ENCODE measurements around the gene UPK1B. TPM values are rescaled to one million over a fixed set of nuclear protein-coding genes. Genes with fewer than 3 reads are reported as not detected.

The UPK1B gene
- total RNA-seq, 1 experiment from 2014 or later = 26.9 TPM

DNA sequence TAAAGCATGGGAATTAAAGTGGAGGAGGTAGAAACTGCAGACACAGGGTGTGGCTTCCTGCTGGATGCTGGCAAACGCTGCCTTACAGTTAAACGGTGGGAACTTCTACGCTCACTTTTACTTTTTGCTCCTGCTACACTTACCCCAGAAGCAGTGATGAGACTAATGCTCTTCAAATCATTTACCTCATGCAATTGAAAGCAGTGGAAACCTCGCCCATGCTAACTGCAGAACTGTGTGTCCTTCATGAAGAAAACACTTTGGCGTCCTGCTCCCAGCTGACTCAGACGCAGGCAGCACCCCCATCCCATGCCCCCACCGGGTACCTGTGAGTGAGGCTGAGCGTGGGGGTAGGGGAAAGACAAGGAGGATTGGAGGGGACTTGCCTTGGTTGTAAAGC is 31.8 kb downstream of the UPK1B start:
- TF ChIP-seq, protein P1, sequence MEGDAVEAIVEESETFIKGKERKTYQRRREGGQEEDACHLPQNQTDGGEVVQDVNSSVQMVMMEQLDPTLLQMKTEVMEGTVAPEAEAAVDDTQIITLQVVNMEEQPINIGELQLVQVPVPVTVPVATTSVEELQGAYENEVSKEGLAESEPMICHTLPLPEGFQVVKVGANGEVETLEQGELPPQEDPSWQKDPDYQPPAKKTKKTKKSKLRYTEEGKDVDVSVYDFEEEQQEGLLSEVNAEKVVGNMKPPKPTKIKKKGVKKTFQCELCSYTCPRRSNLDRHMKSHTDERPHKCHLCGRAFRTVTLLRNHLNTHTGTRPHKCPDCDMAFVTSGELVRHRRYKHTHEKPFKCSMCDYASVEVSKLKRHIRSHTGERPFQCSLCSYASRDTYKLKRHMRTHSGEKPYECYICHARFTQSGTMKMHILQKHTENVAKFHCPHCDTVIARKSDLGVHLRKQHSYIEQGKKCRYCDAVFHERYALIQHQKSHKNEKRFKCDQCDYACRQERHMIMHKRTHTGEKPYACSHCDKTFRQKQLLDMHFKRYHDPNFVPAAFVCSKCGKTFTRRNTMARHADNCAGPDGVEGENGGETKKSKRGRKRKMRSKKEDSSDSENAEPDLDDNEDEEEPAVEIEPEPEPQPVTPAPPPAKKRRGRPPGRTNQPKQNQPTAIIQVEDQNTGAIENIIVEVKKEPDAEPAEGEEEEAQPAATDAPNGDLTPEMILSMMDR (IDR thresholded peaks at IDR 0.05; ENCODE audit: unreplicated experiment) = no peak
- Mint-ChIP-seq H3K27ac (ENCODE audit: unreplicated experiment) (peak overlapping the region; percentile 17), H3K4me1 (ENCODE audit: low read depth, unreplicated experiment) (peaks cover 50% of the 10 kb centered on the region), H3K4me3 (ENCODE audit: low read depth, unreplicated experiment) (no peak overlapping the region), H3K36me3 (ENCODE audit: insufficient read depth, unreplicated experiment) (peaks cover 18% of the 10 kb centered on the region), H3K9me3 (ENCODE audit: low read depth, unreplicated experiment) (no peaks in the 10 kb centered on the region), H3K27me3 (ENCODE audit: unreplicated experiment) (no peaks in the 10 kb centered on the region)
- intact Hi-C loops (cut with micrococcal nuclease; ENCODE audit: unreplicated experiment) = no loop called here
- CTCF ChIA-PET = no interaction called here
- DNase-seq = no peak
- no TSS peak for BruUV-seq (replicated peaks)

DNA sequence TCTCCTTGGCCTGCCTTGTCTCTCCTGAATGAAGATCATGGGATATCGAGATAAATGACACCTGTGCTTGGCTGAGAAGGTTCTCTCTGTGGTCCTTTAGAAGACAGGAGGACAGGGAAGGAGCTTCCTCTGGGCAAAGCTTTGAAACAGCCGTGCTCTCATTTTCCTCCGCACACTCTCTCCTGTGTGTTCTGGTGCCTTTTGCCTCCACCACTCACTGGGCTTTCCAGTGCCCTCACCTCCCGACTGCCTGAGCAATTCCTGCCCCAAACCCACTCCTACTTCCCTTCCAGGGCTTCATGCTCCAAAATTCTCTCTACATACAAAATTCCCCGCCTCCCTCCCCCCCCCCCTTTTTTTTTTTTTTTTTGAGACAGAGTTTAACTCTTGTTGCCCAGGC is 32.3 kb downstream of the UPK1B start:
- BruUV-seq (replicated peaks) = no TSS peak
- CTCF ChIA-PET = no interaction called here
- TF ChIP-seq, protein P1 (IDR thresholded peaks at IDR 0.05; ENCODE audit: unreplicated experiment) = no peak
- H3K9me3 Mint-ChIP-seq (ENCODE audit: low read depth, unreplicated experiment) = no peaks in the 10 kb centered on the region
- H3K36me3 Mint-ChIP-seq (ENCODE audit: insufficient read depth, unreplicated experiment) = peaks cover 18% of the 10 kb centered on the region
- no peak overlapping the region for H3K4me3 Mint-ChIP-seq (ENCODE audit: low read depth, unreplicated experiment)
- no peaks in the 10 kb centered on the region for H3K27me3 Mint-ChIP-seq (ENCODE audit: unreplicated experiment)
- H3K27ac Mint-ChIP-seq (ENCODE audit: unreplicated experiment) = no peak overlapping the region
- peaks cover 50% of the 10 kb centered on the region for H3K4me1 Mint-ChIP-seq (ENCODE audit: low read depth, unreplicated experiment)
- DNase-seq = no peak
- intact Hi-C loops (cut with micrococcal nuclease; ENCODE audit: unreplicated experiment) = loop anchor here (1.0 to 2.0 kb wide), 2 partner anchors 21 to 60 kb away; no protein-coding TSS in a partner anchor

DNA sequence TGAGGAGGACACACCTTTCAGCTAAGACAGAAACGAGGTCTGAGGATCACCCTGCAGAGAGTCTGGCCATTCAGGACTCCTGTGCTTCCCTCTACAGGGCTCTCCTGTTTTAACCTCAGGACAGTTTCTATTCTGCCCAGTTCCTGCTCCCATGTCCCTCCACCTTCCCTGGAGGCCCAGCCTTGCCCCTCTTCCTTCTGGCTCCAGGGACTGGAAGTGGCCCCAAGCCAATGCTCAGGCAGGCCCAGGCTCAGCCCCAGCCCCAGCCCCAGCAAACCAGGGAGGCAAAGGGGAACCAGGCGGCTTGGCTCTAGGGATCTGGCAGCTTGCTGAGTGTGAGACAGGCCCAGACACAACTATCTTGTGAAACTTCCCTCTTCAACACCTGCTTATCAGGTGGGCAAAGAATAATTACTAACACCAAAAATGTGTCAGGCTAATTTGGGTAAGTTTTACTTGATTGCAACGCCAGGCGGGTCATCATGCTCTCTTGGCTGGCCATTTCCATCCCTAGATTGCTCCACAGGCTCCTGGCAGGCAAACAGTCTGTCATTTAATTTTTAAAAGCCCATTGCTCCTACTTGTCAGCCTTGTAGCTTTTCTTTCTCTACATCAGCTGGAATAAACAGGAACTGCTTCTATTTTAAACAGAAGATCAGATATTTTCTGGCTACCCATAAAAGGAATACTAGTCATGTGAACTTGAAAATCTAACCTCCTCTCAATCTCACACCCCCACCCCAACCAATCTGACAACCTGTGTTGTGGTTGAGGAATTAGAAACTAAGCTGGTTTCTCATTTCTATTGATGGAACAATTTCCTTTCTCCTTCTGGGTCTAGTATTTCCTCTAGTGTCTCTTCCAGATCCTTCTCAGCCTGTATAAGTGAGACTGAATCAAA is 33.5 kb downstream of the UPK1B start:
- CTCF ChIA-PET = interaction anchor here (1.4 kb wide), 1 partner anchor 35 kb away, joined by 3 read pairs; no protein-coding TSS in a partner anchor
- TF ChIP-seq, protein P1 (IDR thresholded peaks at IDR 0.05; ENCODE audit: unreplicated experiment) = no peak
- no peaks in the 10 kb centered on the region for H3K27me3 Mint-ChIP-seq (ENCODE audit: unreplicated experiment)
- DNase-seq = peak; percentile 39
- H3K27ac Mint-ChIP-seq (ENCODE audit: unreplicated experiment) = peak overlapping the region; percentile 26
- H3K4me1 Mint-ChIP-seq (ENCODE audit: low read depth, unreplicated experiment) = peaks cover 62% of the 10 kb centered on the region
- intact Hi-C loops (cut with micrococcal nuclease; ENCODE audit: unreplicated experiment) = loop anchor here (1.0 to 2.0 kb wide), 2 partner anchors 22 to 62 kb away; no protein-coding TSS in a partner anchor
- no peaks in the 10 kb centered on the region for H3K9me3 Mint-ChIP-seq (ENCODE audit: low read depth, unreplicated experiment)
- peaks cover 25% of the 10 kb centered on the region for H3K36me3 Mint-ChIP-seq (ENCODE audit: insufficient read depth, unreplicated experiment)
- H3K4me3 Mint-ChIP-seq (ENCODE audit: low read depth, unreplicated experiment) = peak overlapping the region; percentile 12
- BruUV-seq (replicated peaks) = no TSS peak

DNA sequence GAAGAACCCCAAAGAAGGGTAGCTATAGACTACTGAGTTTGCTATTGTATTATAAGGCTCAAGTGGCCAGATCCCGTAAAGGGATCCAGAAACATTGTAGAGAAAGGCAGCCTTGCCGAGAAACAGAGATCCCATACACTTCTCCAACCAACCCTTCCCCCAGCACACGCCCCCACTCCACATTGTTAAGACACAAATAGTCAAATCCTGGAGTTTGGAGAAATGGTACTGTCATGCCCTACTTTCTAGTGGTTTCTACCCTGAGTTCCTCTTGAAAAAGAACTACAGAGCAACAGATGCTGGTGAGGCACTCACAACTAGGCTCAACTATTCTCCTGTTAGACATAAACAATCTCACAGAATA is 34.1 kb downstream of the UPK1B start:
- intact Hi-C loops (cut with micrococcal nuclease; ENCODE audit: unreplicated experiment) = loop anchor here (2.0 kb wide), 1 partner anchor 23 kb away; no protein-coding TSS in a partner anchor
- DNase-seq = no peak
- CTCF ChIA-PET = interaction anchor here (1.4 kb wide), 1 partner anchor 34 kb away, joined by 3 read pairs; no protein-coding TSS in a partner anchor
- TF ChIP-seq, protein P1 (IDR thresholded peaks at IDR 0.05; ENCODE audit: unreplicated experiment) = no peak
- Mint-ChIP-seq H3K27ac (ENCODE audit: unreplicated experiment) (peak overlapping the region; percentile 40), H3K9me3 (ENCODE audit: low read depth, unreplicated experiment) (no peaks in the 10 kb centered on the region), H3K4me1 (ENCODE audit: low read depth, unreplicated experiment) (peaks cover 68% of the 10 kb centered on the region), H3K27me3 (ENCODE audit: unreplicated experiment) (no peaks in the 10 kb centered on the region), H3K36me3 (ENCODE audit: insufficient read depth, unreplicated experiment) (peaks cover 29% of the 10 kb centered on the region), H3K4me3 (ENCODE audit: low read depth, unreplicated experiment) (no peak overlapping the region)
- BruUV-seq (replicated peaks) = no TSS peak

All from Calu3 (cell line).